Endothelial cell of umbilical vein (primary cell): Measurements from ENCODE around the gene ITGB8. TPM values are rescaled to one million over a fixed set of nuclear protein-coding genes. Genes with fewer than 3 reads are reported as not detected.
A peak's percentile ranks its signal among the peaks of the same experiment; 100 is the strongest.

Experiments used
- BruUV-seq: library from RNA; stranded (reverse); fragments of 400-500 nt; replicated peaks from 2 replicates; lab custom pipeline; 2021; lab: Mats Ljungman, UMichigan
- CTCF ChIA-PET: fragments of 300-600, 350-600 bp; sonication (Branson Sonifier 250); formaldehyde crosslinking; loops from one replicate; lab custom pipeline; 2021; ENCODE audit warnings: antibody characterized with exemption, inconsistent platforms; lab: Charles Lee
- POLR2A ChIA-PET: fragments of 300-600, 350-600 bp; sonication (Branson Sonifier 250); formaldehyde crosslinking; loops from one replicate; lab custom pipeline; 2021; ENCODE audit warnings: antibody characterized with exemption, inconsistent platforms; lab: Charles Lee
- DNase-seq: peaks from one replicate; pipeline ENCODE4 v3.0.0-alpha.2; 2011; ENCODE audit warnings: low read depth, low spot score
- FAIRE-seq: peaks from 2 replicates; lab custom pipeline; 2011; peaks lifted over from hg19 to GRCh38; lab: Jason Lieb, UNC
- H2AFZ ChIP-seq: 2 replicates; pipeline ENCODE4 v1.6.0; 2012; ENCODE audit warnings: low read depth, low read length, control low read depth, inconsistent platforms
- H3K27ac ChIP-seq: 2 replicates; pipeline ENCODE4 v1.5.1; 2011; ENCODE audit warnings: low read depth, mild to moderate bottlenecking, control low read depth, low read length, moderate library complexity; ENCODE audit not compliant: insufficient read depth
- H3K27me3 ChIP-seq, 2 experiments: 2 replicates each; pipeline versions ENCODE4 v1.6.0 to v1.6.1; 2011; ENCODE audit warnings: low read length in 2 of 2, mixed read lengths in 1 of 2; ENCODE audit not compliant: control insufficient read depth in 2 of 2, insufficient read depth in 2 of 2
- H3K36me3 ChIP-seq, 2 experiments: 2 replicates in 1 of 2; 3 replicates in 1 of 2; pipeline ENCODE4 v1.5.1; 2011; ENCODE audit warnings: low read length in 2 of 2, mild to moderate bottlenecking in 1 of 2, moderate library complexity in 1 of 2; ENCODE audit not compliant: control insufficient read depth in 2 of 2, insufficient read depth in 2 of 2; ENCODE audit errors: extremely low read depth in 1 of 2
- H3K4me1 ChIP-seq: 3 replicates; pipeline ENCODE4 v1.5.1; 2011; ENCODE audit warnings: mild to moderate bottlenecking, low read length; ENCODE audit not compliant: control insufficient read depth, insufficient read depth; ENCODE audit errors: extremely low read depth
- H3K4me2 ChIP-seq: 2 replicates; pipeline ENCODE4 v1.6.1; 2011; ENCODE audit warnings: low read length, control low read depth, mixed read lengths; ENCODE audit not compliant: insufficient read depth
- H3K4me3 ChIP-seq, 3 experiments: fragments of 200-600 bp in 1 of 3; sonication (generic), shearing (Covaris generic) in 1 of 3; replicated peaks in 1 of 3; 2 replicates each; pipeline ENCODE4 v1.5.1; 2011 to 2016; ENCODE audit warnings: control low read depth in 3 of 3, low read length in 3 of 3, mild to moderate bottlenecking in 2 of 3, inconsistent platforms in 1 of 3, low read depth in 1 of 3, moderate library complexity in 1 of 3; ENCODE audit not compliant: insufficient read depth in 1 of 3
- H3K79me2 ChIP-seq: 2 replicates; pipeline ENCODE4 v1.6.0; 2012; ENCODE audit warnings: low read length, inconsistent platforms; ENCODE audit not compliant: control insufficient read depth, insufficient read depth
- H3K9ac ChIP-seq: replicated peaks from 2 replicates; pipeline ENCODE3; 2011; ENCODE audit warnings: low read length, control low read depth; ENCODE audit not compliant: insufficient read depth; ENCODE audit errors: extremely low read depth
- H3K9me1 ChIP-seq: replicated peaks from 3 replicates; pipeline ENCODE4 v1.6.0; 2011; ENCODE audit warnings: mild to moderate bottlenecking, low read length; ENCODE audit not compliant: control insufficient read depth, insufficient read depth; ENCODE audit errors: extremely low read depth
- H3K9me3 ChIP-seq: replicated peaks from 2 replicates; pipeline ENCODE4 v1.5.1; 2012; ENCODE audit warnings: low read length, inconsistent platforms; ENCODE audit not compliant: control insufficient read depth, insufficient read depth
- H4K20me1 ChIP-seq: replicated peaks from 2 replicates; pipeline ENCODE3; 2011; ENCODE audit warnings: mild to moderate bottlenecking, low read length; ENCODE audit not compliant: control insufficient read depth, insufficient read depth; ENCODE audit errors: extremely low read depth
- FOS ChIP-seq: IDR thresholded peaks from 2 replicates; pipeline ENCODE4 v1.6.1; 2011; ENCODE audit warnings: mild to moderate bottlenecking, low read length, moderate library complexity, borderline replicate concordance; ENCODE audit not compliant: insufficient read depth
- GATA2 ChIP-seq: IDR thresholded peaks from 2 replicates; pipeline ENCODE4 v1.7.0; 2011; ENCODE audit warnings: low read depth, mild to moderate bottlenecking, moderate library complexity, mixed read lengths, low read length; ENCODE audit not compliant: insufficient read length, insufficient read depth
- JUN ChIP-seq: IDR thresholded peaks from 2 replicates; pipeline ENCODE4 v1.6.1; 2011; ENCODE audit warnings: borderline replicate concordance, low read depth; ENCODE audit not compliant: insufficient read length, insufficient read depth
- MYC ChIP-seq: IDR thresholded peaks from one replicate; pipeline ENCODE4 v1.6.1; 2011; ENCODE audit warnings: mild to moderate bottlenecking, low read depth, low read length
- dilution Hi-C: fragments of 300-500 bp; cut with MboI; formaldehyde crosslinking; loops from one replicate; pipeline ENCODE4 v1.15.0; 2019; ENCODE audit warnings: low sequenced_read_pairs; ENCODE audit not compliant: extremely low pct_ligation_motif_present
- intact Hi-C: fragments of 100-400 bp; cut with micrococcal nuclease; formaldehyde crosslinking; loops from one replicate; pipeline ENCODE4 v1.10.0; 2022
- polyA plus RNA-seq, 4 experiments: library from polyadenylated mRNA; depleted of rRNA in 3 of 4; stranded (reverse) in 3 of 4; unstranded in 1 of 4; fragments of >200 nt; gene quantifications; 2 replicates each; pipeline versions ENCODE4 v1.2.1 to v1.2.3, GENCODE V29; 2011 to 2012; ENCODE audit warnings: missing spikeins in 1 of 4
- total RNA-seq: library from RNA; stranded (reverse); gene quantifications from 2 replicates; pipeline ENCODE4 v1.2.3, GENCODE V29; 2021
- TF ChIP-seq, protein P1 (sequence below): IDR thresholded peaks from 2 replicates; pipeline ENCODE4 v1.6.1; 2011; ENCODE audit not compliant: insufficient read depth, insufficient read length

Gene ITGB8
- total and polyA plus RNA-seq, 2 donors (not counting 3 experiments of a cell fraction or from before 2014, with no cell fraction given): 2.9 to 8.2 TPM

DNA sequence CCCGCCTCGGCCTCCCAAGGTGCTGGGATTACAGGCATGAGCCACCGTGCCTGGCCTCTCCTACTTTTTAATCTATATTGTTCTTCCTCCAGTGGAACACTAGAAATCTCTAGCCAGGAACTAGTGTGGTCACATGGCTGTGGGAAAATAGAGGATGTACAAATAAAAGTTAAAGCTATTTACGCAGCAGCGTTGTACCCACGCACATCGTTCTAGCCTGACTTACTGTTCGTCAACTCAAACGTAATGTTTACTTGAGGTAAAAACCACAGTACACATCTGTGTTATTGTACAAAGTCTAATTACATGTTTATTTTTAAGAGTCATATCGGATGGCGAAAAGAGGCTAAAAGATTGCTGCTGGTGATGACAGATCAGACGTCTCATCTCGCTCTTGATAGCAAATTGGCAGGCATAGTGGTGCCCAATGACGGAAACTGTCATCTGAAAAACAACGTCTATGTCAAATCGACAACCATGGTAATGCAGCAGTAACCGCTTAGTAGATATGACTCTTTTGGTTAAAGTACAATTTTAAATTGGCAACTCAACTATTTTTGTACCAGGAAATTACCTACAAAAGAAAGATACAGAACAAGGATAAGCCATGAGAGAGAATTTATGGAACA is 50.8 kb downstream of the ITGB8 start:
- Histone ChIP-seq H3K27me3 (no peaks in the 10 kb centered on the region), H4K20me1 (no peaks in the 10 kb centered on the region), H3K4me1 (peaks cover 28% of the 10 kb centered on the region), H3K4me3 (no peak overlapping the region), H3K9me3 (no peaks in the 10 kb centered on the region), H3K9ac (no peak overlapping the region), H3K27ac (no peak overlapping the region), H3K79me2 (no peaks in the 10 kb centered on the region), H3K4me2 (no peak overlapping the region), H2AFZ (no peak overlapping the region), H3K36me3 (no peaks in the 10 kb centered on the region), H3K9me1 (no peaks in the 10 kb centered on the region)
- DNase-seq: no peak
- CTCF ChIA-PET: interaction anchor here (1.3 to 1.5 kb wide), 2 partner anchors 9 to 21 kb away, joined by 3 to 6 read pairs; no protein-coding TSS in a partner anchor
- POLR2A ChIA-PET: no interaction called here
- no TSS peak for BruUV-seq
- intact Hi-C loops (loop anchor here (2.0 kb wide), 1 partner anchor 29 kb away; no protein-coding TSS in a partner anchor), dilution Hi-C loops (no loop called here)
- no peak for FAIRE-seq
- TF ChIP-seq, protein P1, sequence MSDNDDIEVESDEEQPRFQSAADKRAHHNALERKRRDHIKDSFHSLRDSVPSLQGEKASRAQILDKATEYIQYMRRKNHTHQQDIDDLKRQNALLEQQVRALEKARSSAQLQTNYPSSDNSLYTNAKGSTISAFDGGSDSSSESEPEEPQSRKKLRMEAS: no peak
- no peak for TF ChIP-seq MYC

DNA sequence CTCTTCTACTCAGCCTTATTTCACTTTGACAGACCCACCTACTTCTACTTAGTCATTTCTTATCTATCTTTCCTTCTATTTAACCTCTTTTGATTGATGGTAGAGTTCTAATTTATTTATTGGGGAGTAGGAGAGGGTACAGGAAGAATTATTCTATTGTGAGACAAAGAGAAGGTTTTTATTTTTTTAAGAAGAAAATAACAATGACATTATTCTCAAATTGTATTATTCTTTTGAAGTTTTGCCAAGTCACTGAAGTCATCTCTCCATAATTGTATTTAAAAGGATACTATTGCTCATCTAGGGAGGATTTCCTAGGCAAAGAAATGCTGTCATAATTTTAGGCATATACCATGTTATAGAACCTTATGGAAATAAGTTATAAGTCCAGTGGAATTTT is 52.7 kb downstream of the ITGB8 start:
- CTCF ChIA-PET: no interaction called here
- DNase-seq (peak; percentile 78), FAIRE-seq (peak; percentile 28)
- Histone ChIP-seq H3K4me2 (peak overlapping the region; percentile 44), H3K9ac (no peak overlapping the region), H4K20me1 (no peaks in the 10 kb centered on the region), H3K79me2 (no peaks in the 10 kb centered on the region), H3K27ac (peak overlapping the region; percentile 51), H3K4me1 (peaks cover 28% of the 10 kb centered on the region), H3K36me3 (no peaks in the 10 kb centered on the region), H2AFZ (no peak overlapping the region), H3K9me1 (no peaks in the 10 kb centered on the region), H3K4me3 (no peak overlapping the region), H3K9me3 (no peaks in the 10 kb centered on the region), H3K27me3 (no peaks in the 10 kb centered on the region)
- TF ChIP-seq GATA2 (peak; percentile 31), JUN (peak; percentile 25), FOS (peak; percentile 49)
- TF ChIP-seq, protein P1: no peak
- dilution Hi-C loops (no loop called here), intact Hi-C loops (loop anchor here (2.0 kb wide), 1 partner anchor 31 kb away; no protein-coding TSS in a partner anchor)
- POLR2A ChIA-PET: no interaction called here
- no TSS peak for BruUV-seq
